Superior temporal gyrus (tissue), 1 donor: Measurements from ENCODE around the gene GEN1.

ENCODE experiments used
- DNase-seq: peaks from one replicate; pipeline ENCODE4 v3.0.0-alpha.2; 2016; ENCODE audit errors: extremely low spot score

GEN1 gene

GRCh38 chr2:17754773-17755425, 961 bp downstream of the GEN1 start:
- no peak for DNase-seq

GRCh38 chr2:17756668-17757067, 2.7 kb downstream of the GEN1 start:
- no peak for DNase-seq

- DNase-seq = no peak
Observed at GRCh38 chr2:17757321-17757720, 3.4 kb downstream of the GEN1 start.

- DNase-seq = no peak
Observed at GRCh38 chr2:17758118-17758517, 4.2 kb downstream of the GEN1 start.

GRCh38 chr2:17759805-17760204, 5.9 kb downstream of the GEN1 start:
- DNase-seq = no peak

- no peak for DNase-seq
Observed at GRCh38 chr2:17762451-17762850, 8.5 kb downstream of the GEN1 start.

GRCh38 chr2:17763641-17764333, 9.8 kb downstream of the GEN1 start:
- no peak for DNase-seq

GRCh38 chr2:17765398-17765797, 11.5 kb downstream of the GEN1 start:
- no peak for DNase-seq

- DNase-seq = no peak
Observed at GRCh38 chr2:17768894-17769293, 15.0 kb downstream of the GEN1 start.

GRCh38 chr2:17771956-17772355, 18.0 kb downstream of the GEN1 start:
- DNase-seq = no peak

- no peak for DNase-seq
Observed at GRCh38 chr2:17772532-17772931, 18.6 kb downstream of the GEN1 start.

GRCh38 chr2:17780546-17780945, 26.6 kb downstream of the GEN1 start:
- DNase-seq = no peak

GRCh38 chr2:17781482-17781881, 27.5 kb downstream of the GEN1 start:
- no peak for DNase-seq

GRCh38 chr2:17786727-17787126, 32.8 kb downstream of the GEN1 start:
- DNase-seq = no peak

GRCh38 chr2:17788773-17789172, 34.8 kb downstream of the GEN1 start:
- no peak for DNase-seq

GRCh38 chr2:17790536-17790935, 36.6 kb downstream of the GEN1 start:
- DNase-seq = no peak

- no peak for DNase-seq
Observed at GRCh38 chr2:17791121-17791816, 37.3 kb downstream of the GEN1 start.

- no peak for DNase-seq
Observed at GRCh38 chr2:17791817-17792130, 37.8 kb downstream of the GEN1 start.

- no peak for DNase-seq
Observed at GRCh38 chr2:17792515-17792914, 38.6 kb downstream of the GEN1 start.

GRCh38 chr2:17793296-17793695, 39.4 kb downstream of the GEN1 start:
- no peak for DNase-seq

GRCh38 chr2:17793803-17794354, 39.9 kb downstream of the GEN1 start:
- DNase-seq = no peak

- DNase-seq = no peak
Observed at GRCh38 chr2:17795309-17795708, 41.4 kb downstream of the GEN1 start.

- no peak for DNase-seq
Observed at GRCh38 chr2:17798338-17798737, 44.4 kb downstream of the GEN1 start.
